Stimulated activated CD8-positive, alpha-beta memory T cell treated with anti-CD3 and anti-CD28 coated beads, Interleukin-2, amount 100 ng/mL, for 1 hour (primary cell): ENCODE measurements around the gene RFTN1.

ENCODE experiments used
- DNase-seq, 2 donors: peaks; one replicate each; pipeline ENCODE4 v3.0.0-alpha.2; 2020; ENCODE audit warnings: low read depth in 2 of 2

The RFTN1 gene

DNA sequence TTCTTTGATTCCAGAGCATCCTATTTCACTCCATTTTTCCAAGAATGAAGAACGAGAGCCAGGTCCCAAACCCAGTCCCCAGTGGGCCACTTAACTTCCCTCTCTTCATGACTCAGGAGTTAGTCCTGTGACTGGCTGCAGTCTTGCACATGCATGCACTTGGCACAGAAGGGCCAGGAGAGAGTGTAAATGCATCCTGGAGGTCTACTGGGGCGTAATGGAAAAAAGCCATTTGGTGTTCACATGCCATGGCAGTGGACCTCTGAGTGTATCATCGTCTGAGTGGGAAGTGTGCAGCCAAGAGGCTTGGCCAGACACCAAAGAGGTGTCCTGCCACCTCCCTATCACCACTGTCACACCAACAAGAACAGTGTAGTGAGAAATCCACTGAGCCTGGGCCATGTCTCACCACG, 15.1 kb upstream of the RFTN1 start:
- no peak for DNase-seq

DNA sequence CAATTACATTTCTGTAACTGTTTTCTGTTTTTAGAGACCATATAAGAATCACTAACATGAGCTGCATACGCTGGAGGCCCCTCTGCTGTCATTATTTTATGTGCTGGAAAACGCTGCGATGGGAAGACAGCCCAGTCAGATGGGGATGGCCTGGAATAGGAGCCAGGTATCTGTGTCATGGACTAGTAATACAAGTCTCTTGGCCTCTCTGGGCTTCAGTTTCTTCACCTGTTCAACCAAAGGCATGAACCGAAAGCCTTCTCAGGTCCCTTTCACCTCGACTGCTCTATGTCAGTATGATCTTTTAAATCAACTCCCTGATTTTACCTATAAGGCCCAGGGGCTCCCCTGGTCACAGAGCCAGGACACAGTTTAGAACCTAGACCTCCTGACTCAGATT, 14.6 kb upstream of the RFTN1 start:
- DNase-seq: no peak

DNA sequence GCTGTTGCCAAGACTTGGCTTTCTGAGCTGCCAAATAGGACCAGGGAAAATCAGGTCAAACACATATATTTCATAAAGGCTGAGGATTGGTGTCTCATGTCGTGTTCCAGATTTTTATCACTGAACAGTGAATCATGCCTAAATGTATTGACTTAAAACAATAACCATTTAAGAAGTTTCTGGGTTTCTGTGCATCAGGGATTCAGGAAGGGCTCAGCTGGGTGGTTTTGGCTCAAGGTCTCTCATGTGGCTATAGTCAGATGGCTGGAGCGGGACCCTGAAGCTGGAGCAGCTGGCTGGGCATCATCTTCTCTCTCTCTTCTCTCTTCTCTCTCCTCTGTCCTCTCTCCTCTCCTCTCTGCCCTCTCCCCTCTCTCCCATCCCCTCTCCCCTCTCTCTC, 10.7 kb upstream of the RFTN1 start:
- no peak for DNase-seq

DNA sequence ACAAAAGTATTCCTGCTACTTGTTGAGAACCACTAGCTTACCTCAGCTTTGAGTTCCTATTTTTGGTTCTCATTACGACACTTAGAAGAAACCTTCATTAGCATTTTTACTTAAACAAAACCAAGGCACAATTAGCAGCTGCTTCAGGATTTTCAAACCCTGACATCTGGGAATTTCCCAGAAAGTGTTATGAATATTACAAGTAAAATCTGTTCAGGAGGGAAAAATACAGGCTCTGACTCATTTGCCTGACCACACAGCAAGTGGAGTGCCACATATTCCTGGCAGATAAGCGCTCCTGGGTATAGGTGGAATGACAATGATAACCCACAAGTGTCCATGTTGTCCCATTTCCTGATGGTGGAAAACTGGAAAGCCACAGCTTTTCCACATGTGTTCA, 10.3 kb upstream of the RFTN1 start:
- no peak for DNase-seq

DNA sequence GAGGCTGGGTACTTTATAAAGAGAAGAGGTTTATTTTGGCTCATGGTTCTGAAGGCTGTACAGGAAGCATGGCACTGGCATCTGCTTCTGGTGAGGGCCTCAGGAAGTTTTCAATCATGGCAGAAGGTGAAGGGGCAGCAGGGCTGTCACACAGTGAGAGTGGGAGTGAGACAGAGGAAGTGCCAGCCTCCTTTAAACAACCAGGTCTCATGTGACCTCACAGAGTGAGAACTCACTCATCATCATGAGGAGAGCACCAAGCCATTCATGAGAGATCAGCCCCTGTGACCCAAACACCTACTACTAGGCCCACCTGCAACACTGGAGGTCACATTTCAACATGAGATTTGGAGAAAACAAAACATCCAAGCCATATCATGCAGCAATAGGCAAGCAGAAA, 9.3 kb upstream of the RFTN1 start:
- no peak for DNase-seq

DNA sequence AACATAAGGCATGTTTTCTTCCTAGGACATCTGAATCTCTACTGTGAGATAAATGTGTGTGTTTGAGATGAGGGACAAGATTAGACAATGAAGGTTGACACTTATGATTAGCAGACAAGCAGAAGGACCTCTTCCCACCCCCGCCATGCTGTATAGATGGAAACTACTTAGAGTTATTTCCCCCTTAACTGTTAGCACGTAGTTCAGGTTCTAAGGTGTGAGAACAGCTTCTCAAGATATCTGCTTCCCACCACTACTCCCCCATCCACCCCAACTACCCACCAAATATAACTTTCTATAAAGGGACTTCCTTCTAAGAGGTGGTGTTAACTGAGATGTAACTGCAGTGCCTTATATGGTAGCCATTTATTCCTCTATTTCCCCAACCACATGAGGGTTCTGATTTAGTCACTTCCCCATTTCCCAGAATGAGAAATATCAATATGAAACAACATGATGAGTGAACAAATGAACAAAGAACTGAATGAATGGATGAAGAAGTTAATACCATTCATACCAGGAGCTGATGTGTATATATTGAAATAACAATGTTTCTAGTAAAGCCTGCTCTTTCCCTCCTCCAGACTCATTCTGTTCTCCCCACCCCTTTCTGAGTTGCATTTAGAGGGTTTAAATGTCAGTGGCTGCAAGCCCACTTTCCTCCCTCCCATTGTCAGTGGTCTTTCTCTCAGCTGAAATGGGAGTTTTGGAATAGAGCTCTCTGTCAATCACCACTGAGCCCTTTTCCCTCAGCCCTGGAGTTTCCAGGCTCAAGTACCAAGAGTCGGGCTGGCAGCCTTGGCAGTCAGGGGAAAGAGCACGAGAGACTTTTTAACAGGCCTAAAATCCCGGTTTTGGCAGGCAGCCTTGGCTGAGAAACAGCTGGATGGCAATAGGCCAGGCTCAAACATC, 7.7 kb upstream of the RFTN1 start:
- DNase-seq: no peak

DNA sequence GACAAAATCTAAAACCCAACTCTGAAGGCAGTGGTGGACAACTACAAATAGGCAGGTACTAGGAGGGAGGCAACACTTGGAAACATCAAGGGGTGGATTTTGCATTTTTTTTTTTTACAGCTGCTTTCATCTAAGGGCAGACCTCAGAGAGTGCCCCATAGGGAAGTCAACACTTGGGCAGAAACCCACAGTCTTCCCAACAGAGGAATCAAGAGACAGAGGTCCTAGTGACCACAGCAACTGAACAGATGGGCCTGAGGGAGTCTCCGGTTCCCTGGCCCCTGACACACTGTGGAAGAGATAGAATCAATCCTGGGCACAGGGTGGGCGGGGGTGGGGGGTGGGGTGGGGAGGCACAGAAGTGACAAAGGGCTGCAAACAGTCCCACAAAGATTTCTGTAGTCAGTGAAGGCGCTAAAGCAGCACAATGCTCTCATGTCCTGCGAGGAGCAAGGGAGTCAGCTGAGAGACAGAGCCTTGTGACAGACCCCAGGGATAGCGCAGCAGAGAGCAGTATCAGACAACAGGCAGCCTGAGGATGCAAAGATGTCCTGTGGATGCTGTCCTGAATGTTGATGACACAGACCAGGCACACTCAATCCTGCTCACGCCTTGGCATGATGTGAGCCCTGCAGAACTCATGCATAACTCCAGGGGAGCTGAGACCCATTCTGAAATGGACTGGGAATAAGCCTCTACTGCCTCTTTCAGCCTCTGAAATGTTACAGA, 6.9 kb upstream of the RFTN1 start:
- DNase-seq: no peak

DNA sequence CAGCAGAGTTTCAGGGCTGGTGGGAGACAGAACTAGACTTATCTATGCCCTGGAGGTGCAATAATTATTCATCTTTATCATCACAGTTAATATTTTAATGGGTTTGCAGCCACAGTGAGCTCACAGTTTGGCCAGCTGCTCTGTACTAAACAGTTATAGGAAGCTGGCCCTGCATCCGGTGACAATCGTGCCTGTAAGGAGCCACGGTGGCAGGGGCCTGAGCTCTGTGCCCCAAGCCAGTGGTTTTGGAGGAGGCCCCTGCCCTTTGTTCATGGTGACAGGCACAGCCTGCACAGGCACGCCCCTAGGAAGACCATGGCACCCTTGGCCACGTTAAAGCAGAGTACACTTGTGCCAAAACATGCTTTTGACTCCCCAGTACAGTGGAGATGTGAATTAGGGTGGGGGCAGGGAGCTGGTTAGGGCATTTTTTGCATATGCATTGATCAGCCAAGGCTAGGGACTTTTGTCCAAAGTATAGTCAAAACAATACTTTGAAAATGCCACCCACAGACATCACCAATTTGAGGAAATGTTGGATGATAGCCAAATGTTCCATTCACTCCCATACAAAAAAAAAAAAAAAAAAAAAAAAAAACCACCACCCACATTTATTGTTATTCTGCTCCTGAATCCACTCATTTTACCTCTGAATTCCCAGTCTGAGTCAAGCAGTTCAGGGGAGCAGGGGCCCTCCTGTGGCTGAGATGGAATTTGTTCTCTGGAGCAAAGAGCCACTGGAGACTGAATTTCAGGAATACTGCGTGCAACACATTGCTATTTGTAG, 3.4 kb upstream of the RFTN1 start:
- no peak for DNase-seq

DNA sequence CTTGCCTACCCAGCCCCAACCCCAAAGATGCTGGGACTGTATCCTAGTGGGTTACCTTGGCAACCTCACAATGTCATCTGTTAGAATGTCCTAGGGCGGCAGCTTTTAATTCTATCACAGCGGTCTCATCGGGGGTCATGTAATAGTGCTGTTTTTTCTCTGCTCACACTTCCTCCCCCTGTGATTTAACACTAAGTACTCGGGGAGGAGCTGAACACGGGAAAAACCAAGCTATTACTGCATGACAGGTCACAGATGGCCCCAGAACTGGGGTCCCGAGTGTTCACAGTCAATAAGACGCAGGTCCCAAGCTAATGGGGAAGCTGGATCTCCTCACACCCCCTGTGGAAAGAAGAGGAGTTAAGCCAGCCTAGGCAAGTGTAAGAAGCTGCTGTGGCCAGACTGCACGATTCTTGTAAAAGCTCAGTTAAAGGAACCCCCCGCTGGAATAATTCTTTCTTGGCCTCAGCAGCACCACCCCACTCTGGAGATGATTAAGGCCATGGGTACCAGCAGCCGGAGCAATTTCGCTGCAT, 2.5 kb upstream of the RFTN1 start:
- no peak for DNase-seq

DNA sequence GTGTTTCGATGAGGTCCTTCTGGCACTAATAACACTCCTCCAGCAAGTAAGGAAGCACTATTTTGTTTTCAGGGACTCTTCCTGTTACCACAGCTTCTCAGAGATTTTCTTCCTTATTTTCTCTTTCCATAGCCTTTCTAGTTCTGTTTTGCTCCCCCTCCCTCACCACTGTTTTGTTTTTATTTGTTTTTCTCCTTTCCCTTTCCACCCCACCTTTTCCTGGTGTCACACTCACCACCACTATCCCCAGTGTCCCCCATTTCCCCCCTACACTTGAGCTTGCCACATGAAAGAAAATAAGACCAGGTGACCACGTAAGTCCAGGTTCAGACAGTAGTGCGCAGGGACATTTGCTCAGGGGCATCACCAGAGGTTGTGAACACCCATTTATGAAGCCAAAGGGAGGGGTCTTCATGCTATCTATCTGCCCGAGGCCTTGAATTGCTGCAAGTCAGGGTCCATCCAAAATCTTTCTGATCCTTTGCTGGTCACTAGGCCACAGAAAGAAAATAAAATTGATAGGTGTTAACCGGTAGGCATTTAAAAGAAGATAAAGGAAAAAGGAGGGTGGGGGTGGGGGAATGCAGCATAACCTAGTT, 1.4 kb upstream of the RFTN1 start:
- DNase-seq: no peak

DNA sequence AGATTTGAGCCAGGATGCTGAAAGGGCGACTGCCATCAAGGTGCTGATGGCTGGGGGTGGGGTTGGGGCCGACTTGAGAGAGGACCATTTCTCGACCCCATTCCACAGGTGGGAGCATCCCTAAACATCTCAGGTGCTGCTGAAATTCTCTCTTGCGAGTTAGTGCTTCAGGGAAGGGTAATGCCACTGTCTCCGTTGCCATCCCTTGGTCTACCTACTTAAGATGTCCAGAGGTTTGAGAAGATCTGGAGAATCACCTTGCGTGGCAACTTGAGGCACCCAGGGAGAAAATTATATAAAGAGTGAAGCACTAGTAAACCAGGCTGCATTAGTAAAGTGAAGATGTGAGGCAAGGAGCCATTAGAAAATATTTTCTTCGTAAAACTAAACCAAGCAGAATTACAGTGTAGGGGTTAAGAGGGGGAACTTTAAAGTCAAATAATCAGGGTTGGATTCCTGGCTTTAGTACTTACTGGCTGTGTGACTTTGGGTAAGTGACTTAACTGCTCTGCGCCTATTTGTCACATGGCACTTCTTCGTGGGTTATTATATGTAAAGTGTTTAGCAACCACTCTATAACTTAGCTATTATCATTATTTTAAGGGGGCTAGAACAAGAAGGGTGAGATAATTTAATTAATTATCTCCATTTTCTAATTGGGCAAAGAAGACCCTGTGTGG, 662 bp upstream of the RFTN1 start:
- DNase-seq: no peak

DNA sequence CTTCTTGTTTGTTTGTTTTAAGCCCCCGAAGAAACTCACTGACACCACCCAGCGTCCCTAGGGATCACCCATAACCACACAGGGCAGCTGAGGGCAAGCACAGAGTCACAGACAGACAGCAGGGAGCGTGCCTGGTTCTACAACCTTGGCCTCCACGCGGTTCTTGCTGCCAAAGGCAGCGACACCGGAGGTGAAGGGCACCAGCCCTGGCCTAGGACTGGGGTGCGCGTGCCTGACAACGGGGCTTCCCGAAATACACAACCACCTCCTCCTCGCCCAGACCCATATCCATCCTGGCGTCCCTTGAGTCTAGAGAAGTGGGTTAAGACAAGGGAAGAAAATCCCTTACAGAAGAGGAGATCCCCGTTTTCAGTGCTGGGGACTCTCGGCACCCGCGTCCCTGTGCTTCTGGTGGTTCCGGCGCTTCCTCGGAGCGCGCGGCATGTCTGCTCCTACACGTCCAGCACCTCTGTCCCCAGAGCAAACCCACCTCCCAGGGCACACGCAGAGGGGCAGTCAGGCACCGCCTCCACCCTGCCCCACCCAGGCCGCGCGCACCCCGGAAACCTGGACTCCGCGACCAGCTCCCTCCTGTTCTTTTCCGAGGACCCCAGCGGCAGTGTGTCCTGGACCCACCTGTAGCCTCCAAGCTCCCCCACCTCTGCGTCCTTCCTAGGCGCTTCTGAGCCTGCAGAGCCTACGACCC, 911 bp downstream of the RFTN1 start:
- DNase-seq: peak in 1 of 2 donors; percentile 27

DNA sequence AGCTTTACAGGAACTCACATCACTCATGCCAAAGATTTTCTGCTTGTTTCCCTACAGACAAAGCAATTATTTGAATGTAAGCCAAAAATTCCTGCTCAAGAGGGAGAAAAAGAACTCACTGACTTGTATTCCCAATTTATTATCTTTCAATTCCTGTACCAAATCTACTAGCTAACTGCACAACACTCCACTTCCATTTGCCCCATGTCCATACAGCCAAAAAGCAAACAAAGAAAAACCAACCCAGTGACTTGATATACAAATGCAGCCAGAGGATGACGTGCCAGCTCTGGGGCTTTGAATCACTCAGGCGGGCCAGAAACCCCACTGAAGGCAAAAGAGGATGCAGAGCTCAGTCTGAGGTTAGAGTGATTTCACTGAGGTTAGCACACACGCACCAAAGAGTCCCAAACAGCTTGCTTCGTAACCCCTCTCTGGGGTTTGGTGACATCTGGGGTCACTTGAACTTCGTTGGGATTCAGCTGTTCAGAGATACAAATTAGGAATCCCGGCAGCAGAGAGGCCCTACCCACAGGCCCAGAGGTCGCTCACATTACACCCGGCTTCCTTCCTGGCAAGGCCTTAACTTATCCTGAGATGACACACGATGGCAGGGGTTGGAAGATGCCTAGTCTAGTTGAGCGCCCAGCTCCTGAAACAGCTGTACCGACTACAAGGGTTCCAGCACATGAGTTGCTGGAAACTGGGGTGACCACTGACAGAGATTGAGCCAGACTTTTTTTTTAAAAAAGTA, 1.6 kb downstream of the RFTN1 start:
- peak; percentile 46 to 48 for DNase-seq

DNA sequence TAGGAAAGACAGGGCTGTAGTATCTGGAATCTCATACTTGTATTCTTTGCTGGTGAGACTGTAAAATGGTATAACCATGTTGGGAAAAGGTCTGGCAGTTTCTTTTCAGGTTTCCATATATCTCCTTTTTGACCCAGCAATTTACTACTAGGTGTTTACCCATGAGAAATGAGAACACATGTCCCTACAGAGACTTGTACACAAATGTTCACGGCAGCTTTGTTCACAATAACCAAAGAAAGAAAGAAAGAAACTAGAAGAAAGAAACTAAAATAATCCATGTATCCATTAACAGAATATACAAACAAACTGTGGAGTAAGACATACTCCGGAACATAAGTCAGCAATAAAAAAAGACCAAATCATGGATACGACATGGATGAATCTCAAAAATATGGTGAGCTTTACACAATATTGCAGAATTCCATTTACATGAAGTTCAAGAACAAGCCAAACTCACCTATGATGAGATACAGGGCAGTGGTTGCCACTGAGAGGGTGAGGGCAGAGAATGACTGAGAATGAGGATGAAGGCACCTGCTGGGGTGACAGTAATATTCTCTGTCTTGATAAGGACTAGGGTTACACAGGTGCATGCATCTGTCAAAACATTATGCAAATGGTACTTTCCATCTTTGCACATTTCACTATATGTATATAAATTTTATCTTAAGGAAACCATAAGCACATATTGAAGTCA, 2.7 kb downstream of the RFTN1 start:
- DNase-seq: no peak

DNA sequence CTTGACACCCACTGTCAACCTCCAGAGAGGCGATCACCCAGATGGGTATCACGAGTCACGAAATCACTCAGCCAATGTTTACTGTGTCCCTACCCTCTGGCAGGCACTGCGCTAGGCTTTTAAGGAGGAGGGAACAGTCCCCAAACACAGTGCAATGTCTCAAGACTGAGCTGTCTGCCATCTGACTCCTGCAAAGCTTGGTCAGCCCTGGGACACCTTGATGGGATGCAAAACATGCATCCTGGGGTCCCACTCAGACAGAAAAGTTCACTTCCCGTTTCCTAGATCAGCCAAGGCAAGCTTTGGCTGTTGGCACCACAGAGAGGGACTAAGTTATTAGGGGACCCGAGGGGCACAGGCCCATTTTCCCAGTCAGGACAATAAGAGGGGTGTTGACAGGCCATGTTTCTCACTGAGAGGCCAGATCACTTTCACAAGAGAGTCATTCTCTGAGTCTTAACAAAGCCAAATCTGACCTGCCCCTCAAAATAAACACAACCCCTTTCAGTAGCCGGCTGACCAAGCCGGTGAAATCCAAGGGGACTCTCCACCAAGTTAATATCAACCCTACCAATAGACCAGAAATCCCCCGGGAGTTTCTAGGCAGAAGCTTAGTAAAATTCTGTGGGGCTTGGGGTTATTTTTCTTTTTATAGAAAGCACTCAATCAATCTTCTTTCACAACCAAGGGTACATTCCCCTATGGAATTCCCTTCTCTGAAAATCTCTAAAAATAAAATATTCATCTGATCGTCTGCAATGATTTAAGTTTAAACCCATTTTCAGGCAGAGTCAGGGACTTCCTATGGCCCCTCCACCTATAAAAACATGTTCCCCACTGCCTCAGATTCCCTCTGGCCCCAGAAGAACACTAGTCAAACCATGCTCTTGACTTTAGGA, 3.5 kb downstream of the RFTN1 start:
- no peak for DNase-seq

DNA sequence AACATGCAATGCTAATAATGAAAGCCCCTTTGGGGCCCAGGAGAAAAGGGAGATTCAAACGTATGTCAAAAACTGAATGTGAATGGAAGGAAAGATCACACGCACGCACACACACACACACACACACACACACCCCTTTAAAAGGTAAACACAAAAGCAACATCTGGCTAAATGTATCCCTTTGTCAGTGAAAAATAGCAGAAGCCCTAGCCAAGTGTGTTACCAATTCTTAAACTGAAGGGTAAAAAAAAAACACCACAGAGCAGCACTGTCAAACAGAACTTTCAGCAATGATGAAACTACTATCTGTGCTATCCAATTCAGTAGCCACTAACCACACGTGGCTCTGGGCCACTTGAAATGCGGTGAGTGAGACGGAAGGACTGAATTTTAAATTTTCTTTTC, 4.9 kb downstream of the RFTN1 start:
- DNase-seq: no peak

DNA sequence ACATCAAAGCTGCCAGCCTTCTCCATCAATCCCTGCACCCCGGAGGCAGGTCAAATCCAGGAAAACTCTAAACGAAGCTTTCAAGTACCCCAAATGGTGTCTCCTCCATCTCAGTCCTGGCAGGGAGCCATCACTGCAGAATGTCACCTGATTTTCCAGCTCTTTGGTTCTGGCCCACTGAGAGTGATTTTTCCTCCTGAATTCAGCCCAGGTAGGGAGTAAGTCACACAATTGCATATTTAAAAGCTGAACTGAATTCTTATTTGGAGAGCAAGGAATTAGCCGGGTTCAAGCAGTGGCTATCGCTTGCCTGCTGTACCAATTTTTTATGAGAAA, 5.3 kb downstream of the RFTN1 start:
- DNase-seq: no peak

DNA sequence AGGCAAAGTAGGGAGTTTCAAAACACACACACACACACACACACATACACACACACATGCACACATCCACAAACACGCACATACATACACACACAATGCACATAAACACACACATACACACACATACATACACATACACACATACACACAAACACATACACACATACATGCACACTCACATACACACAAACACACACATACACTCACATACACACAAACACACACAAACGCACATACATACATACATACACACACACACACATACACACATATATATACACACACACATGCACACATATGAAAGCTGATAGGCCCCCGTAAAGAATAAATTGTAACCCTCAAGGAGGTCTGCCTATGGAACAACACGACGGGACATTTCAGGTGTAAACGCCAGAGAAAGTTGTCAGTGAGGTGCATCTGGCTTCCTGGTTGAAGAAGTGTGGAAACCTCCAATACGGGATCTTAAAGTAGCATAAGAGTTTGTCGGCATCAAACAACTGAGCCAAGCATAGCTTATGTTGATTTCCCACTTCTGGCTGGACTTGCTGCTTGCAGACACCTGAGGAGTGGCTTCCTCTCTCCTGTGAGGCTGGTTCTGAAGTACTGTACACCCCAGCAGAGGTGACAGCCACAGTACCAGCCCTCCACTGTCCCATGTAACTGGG, 5.8 kb downstream of the RFTN1 start:
- DNase-seq: no peak
